HG02759 (cell line): ENCODE data around the gene ORC2.
"Not testable (repeated sequence)": the region's sequence is repeated elsewhere in the genome, so short reads cannot be mapped to it uniquely, and the experiment has no call there.

Experiments
- ATAC-seq: cut with Tn5 transposase; IDR thresholded peaks from one replicate; pipeline ENCODE4 v1.9.1; 2021; ENCODE audit warnings: mild to moderate bottlenecking, moderate library complexity; ENCODE audit not compliant: unreplicated experiment

ORC2 gene

GRCh38 chr2:200939832-200940231 lies 23.6 kb downstream of the ORC2 start:
- ATAC-seq = no peak

- no peak for ATAC-seq
Measured at GRCh38 chr2:200930947-200931626, 32.4 kb downstream of the ORC2 start.

GRCh38 chr2:200929334-200930249 lies 33.9 kb downstream of the ORC2 start:
- no peak for ATAC-seq

GRCh38 chr2:200922439-200922838 lies 41.0 kb downstream of the ORC2 start:
- no peak for ATAC-seq

GRCh38 chr2:200913654-200914053 lies 49.8 kb downstream of the ORC2 start:
- ATAC-seq = no peak

GRCh38 chr2:200909958-200910357 lies 53.5 kb downstream of the ORC2 start:
- no peak for ATAC-seq

- no peak for ATAC-seq
Measured at GRCh38 chr2:200905618-200906296, 57.7 kb downstream of the ORC2 start.

- peak; percentile 98 for ATAC-seq
Measured at GRCh38 chr2:200901459-200902072, 61.9 kb downstream of the ORC2 start.

- no peak for ATAC-seq
Measured at GRCh38 chr2:200899482-200899881, 64.0 kb downstream of the ORC2 start.

GRCh38 chr2:200888704-200889625 lies 74.5 kb downstream of the ORC2 start, which contains the start of the genes NIF3L1 and PPIL3:
Gene NIF3L1, plus strand, starts transcription at chr2:200889371. Its CDS starts 2,573 bp downstream, at chr2:200891944.
Gene PPIL3, minus strand, starts transcription at chr2:200889077. Its CDS starts 1,462 bp downstream, at chr2:200887615.
- peak; percentile 93 for ATAC-seq

- not testable (repeated sequence) for ATAC-seq
Measured at GRCh38 chr2:200881715-200882249, 81.7 kb downstream of the ORC2 start.

- no peak for ATAC-seq
Measured at GRCh38 chr2:200878289-200878880, 85.1 kb downstream of the ORC2 start.

GRCh38 chr2:200877443-200877842 lies 86.0 kb downstream of the ORC2 start:
- no peak for ATAC-seq

- ATAC-seq = no peak
Measured at GRCh38 chr2:200873560-200873959, 89.9 kb downstream of the ORC2 start.

- ATAC-seq = no peak
Measured at GRCh38 chr2:200871151-200871550, 92.3 kb downstream of the ORC2 start.

GRCh38 chr2:200869014-200869413 lies 94.4 kb downstream of the ORC2 start:
- no peak for ATAC-seq

- ATAC-seq = peak; percentile 90
Measured at GRCh38 chr2:200864176-200865034, 99.1 kb downstream of the ORC2 start, which contains the start of gene CLK1. Gene CLK1, minus strand, starts transcription at chr2:200864658. Its CDS starts 2,796 bp downstream, at chr2:200861862.

GRCh38 chr2:200863782-200864175 lies 99.7 kb downstream of the ORC2 start:
- ATAC-seq = peak; percentile 14
